Bronchial epithelial cell (primary cell): ENCODE measurements around the gene KMT2B. TPM values are rescaled to one million over a fixed set of nuclear protein-coding genes. Genes with fewer than 3 reads are reported as not detected.

ENCODE experiments used
- DNase-seq: peaks from one replicate; pipeline ENCODE4 v3.0.0-alpha.2; 2010; ENCODE audit warnings: low read depth
- FAIRE-seq: peaks from 2 replicates; lab custom pipeline; 2011; peaks lifted over from hg19 to GRCh38; lab: Jason Lieb, UNC
- H3K27me3 ChIP-seq: 2 replicates; pipeline ENCODE4 v1.5.1; 2011; ENCODE audit warnings: low read length; ENCODE audit not compliant: control insufficient read depth, insufficient read depth
- H3K36me3 ChIP-seq: 2 replicates; pipeline ENCODE4 v1.5.1; 2011; ENCODE audit warnings: low read length; ENCODE audit not compliant: control insufficient read depth, insufficient read depth
- H3K4me3 ChIP-seq: 2 replicates; pipeline ENCODE4 v1.5.1; 2011; ENCODE audit warnings: mild to moderate bottlenecking, low read depth, low read length, control low read depth
- total RNA-seq: library from RNA; depleted of rRNA; stranded (reverse); fragments of >200 nt; gene quantifications from 2 replicates; pipeline ENCODE4 v1.2.1, GENCODE V29; 2014
- TF ChIP-seq, protein P1 (sequence below): IDR thresholded peaks from 2 replicates; pipeline ENCODE4 v1.5.1; 2011; ENCODE audit warnings: mild to moderate bottlenecking, moderate library complexity, low read length, control low read depth, inconsistent platforms; ENCODE audit not compliant: insufficient read depth, severe bottlenecking

KMT2B gene
- total RNA-seq, 1 donor from 2014 or later = 3.4 TPM

DNA sequence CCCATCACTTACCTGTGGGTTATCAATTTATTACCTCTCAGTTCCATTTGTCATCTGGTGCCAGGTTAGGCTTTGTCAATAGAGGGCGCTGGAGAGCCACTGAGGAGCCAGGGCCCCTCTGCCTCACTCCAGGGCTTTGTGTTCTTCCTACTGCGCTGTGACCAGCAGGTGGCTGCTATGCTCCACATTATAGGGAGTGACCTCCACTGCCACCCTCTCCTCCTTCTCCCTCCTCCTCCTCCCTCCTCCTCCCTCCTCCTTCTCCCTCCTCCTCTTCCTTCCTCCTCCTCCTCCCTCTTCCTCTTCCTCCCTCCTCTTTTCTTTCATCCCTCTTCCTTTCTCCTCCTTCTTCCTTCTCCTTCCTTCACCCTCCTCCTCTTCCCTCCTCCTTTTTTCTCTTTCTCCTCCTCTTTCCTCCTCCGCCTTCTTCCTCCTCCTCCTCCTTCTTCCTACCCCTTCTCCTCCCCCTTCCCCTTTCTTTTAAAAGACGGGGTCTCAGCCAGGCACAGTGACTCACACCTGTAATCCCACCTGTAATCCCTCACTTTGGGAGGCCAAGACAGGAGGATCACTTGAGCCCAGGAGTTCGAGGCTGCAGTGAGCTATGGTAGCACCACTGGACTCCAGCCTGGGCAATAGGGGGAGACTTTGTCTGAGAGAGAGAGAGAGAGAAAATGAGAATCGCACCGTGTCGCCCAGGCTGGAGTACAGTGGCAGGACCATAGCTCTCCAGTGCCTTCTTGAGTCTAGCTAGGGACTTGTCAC lies 23.8 kb upstream of the KMT2B start:
- FAIRE-seq (no peak), DNase-seq (peak; percentile 71)
- Histone ChIP-seq H3K36me3 (no peaks in the 10 kb centered on the region), H3K27me3 (no peaks in the 10 kb centered on the region), H3K4me3 (no peak overlapping the region)
- TF ChIP-seq, protein P1, sequence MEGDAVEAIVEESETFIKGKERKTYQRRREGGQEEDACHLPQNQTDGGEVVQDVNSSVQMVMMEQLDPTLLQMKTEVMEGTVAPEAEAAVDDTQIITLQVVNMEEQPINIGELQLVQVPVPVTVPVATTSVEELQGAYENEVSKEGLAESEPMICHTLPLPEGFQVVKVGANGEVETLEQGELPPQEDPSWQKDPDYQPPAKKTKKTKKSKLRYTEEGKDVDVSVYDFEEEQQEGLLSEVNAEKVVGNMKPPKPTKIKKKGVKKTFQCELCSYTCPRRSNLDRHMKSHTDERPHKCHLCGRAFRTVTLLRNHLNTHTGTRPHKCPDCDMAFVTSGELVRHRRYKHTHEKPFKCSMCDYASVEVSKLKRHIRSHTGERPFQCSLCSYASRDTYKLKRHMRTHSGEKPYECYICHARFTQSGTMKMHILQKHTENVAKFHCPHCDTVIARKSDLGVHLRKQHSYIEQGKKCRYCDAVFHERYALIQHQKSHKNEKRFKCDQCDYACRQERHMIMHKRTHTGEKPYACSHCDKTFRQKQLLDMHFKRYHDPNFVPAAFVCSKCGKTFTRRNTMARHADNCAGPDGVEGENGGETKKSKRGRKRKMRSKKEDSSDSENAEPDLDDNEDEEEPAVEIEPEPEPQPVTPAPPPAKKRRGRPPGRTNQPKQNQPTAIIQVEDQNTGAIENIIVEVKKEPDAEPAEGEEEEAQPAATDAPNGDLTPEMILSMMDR = peak; percentile 99

DNA sequence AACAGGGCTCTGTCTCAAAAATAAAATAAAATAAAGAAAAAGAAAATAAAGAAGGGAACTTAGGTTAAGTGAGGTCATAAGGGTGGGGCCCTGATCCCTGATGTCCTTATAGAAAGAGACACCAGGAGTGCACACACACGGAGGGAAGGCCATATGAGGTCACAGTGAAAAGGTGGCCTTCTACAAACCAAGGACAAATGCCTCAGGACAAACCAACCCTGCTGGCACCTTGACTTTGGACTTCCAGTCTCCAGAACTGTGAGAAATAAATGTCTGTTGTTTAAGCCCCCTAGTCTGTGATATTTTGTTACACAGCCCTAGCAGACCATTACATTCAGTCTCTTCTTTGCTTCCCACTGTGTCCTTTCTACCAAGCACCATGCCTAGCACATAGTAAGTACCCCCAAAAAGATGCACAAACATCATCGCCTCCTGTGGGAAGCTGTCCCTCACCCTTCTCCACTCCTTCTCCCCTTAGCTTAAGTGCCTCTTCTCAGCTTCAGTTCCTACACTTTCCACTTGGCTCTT lies 21.8 kb upstream of the KMT2B start:
- TF ChIP-seq, protein P1 = no peak
- DNase-seq = no peak
- Histone ChIP-seq H3K27me3 (no peaks in the 10 kb centered on the region), H3K36me3 (no peaks in the 10 kb centered on the region), H3K4me3 (no peak overlapping the region)
- FAIRE-seq = no peak

DNA sequence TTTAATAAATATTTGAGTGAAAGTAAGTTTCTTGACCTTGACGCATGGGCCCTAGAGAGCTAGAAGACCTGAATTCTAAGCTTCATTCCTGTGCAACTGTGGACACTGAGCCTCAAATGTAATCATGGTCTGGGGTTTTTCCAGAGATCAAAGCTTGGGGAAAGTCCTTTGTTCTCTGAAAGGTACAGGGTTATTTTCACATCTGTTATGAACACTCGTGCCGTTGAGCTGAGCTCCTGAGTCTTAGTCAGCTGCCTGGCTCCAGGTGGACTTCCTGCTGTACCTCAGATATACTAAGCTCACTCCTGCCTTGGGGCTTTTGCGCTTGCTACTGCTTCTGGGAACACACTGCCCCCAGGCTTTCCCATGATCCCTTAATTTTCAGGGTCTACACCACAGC lies 21.0 kb upstream of the KMT2B start:
- FAIRE-seq = no peak
- Histone ChIP-seq H3K36me3 (no peaks in the 10 kb centered on the region), H3K4me3 (no peak overlapping the region), H3K27me3 (no peaks in the 10 kb centered on the region)
- TF ChIP-seq, protein P1 = no peak
- DNase-seq = no peak

DNA sequence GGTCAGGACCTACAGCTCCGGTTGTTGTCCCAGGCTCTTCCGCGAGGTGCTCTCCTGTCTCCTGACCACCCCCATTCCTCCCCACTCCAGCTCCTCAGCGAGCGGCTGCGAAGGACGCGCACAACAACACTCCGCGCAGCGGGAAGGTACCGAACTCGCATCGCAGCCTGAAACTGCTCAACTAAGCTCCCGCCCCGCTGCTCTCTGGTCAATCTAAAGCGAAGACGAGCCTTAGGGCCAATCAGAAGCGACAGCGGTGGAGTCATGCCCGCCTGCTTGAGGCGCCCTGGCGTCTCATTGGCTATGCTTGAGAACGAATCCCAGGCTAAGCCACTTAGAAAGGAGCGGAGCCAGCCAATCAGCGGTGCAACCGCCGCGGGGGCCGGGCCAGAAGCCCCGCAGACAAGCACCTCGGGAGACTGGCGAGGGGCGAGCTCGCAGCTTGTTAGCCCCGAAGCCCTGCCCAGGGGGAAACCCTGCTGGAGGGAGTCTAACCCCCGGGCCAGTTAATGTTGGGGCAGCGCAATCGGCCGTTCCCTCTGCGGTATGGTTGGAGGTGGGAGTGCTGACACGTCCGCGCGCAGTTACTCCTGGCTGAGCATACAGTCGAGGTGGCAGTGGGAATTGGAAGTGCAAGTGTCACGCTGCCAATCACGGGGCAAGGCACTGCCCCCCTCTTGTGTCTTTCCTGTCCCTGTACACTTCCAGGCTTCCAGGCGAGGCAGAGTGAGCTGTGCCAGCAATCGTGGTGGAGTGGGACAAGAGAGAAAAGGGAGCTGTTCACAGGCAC lies 15.4 kb upstream of the KMT2B start:
- Histone ChIP-seq H3K4me3 (peak overlapping the region; percentile 48), H3K36me3 (no peaks in the 10 kb centered on the region), H3K27me3 (no peaks in the 10 kb centered on the region)
- FAIRE-seq (peak; percentile 43), DNase-seq (peak; percentile 96)
- TF ChIP-seq, protein P1 = no peak

DNA sequence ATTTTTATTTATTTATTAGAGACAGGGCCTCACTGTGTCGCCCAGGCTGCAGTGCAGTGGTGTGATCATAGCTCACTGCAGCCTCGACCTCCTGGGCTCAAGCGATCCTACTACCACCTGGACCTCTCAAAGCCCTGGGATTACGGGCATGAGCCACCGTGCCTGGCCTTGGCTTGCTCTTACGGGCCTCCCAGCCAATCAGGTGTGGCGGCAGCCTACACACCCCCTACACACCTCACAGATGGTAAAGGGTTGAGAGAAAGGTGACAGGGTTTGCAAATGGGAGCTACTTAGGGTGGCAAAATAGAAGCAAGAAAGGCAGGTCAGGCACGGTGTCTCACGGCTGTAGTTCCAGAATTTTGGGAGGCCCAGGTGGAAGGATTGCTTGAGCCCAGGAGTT lies 14.5 kb upstream of the KMT2B start:
- no peak overlapping the region for H3K4me3 ChIP-seq
- FAIRE-seq (no peak), DNase-seq (no peak)
- H3K27me3 ChIP-seq = no peaks in the 10 kb centered on the region
- H3K36me3 ChIP-seq = no peaks in the 10 kb centered on the region
- TF ChIP-seq, protein P1 = no peak
